Neural progenitor cell (in vitro differentiated cells): Measurements from ENCODE around the gene SATB2.

Source experiments
- EZH2 ChIP-seq: fragments of 200-600 bp; sonication (generic); IDR thresholded peaks from 2 replicates; pipeline ENCODE4 v1.6.1; 2017; ENCODE audit warnings: antibody characterized with exemption, mild to moderate bottlenecking, moderate library complexity
- TF ChIP-seq, protein P1 (sequence below): fragments of 200-600 bp; sonication (generic); IDR thresholded peaks from 2 replicates; pipeline ENCODE4 v1.5.1; 2017; ENCODE audit warnings: antibody characterized with exemption, mild to moderate bottlenecking

DNA sequence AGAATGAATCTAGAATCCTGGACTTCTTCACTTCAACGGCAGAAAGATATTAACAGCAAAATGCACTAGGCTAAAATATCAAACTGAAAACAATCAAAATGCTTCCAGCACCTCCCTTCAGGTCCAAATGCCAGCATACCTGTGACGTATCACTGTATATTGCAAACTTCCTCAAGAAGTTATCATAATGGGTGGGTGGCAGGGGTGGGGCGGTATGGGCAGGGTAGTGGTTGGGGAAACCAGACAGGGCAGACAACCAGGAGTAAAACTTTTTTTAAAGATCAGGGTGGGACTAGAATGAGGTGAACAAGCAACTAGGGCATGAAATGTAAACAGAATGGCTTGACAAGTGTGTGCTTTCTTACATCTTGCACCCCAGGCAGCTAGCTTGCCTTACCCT is 140.9 kb downstream of the SATB2 start:
- TF ChIP-seq EZH2: no peak
- TF ChIP-seq, protein P1, sequence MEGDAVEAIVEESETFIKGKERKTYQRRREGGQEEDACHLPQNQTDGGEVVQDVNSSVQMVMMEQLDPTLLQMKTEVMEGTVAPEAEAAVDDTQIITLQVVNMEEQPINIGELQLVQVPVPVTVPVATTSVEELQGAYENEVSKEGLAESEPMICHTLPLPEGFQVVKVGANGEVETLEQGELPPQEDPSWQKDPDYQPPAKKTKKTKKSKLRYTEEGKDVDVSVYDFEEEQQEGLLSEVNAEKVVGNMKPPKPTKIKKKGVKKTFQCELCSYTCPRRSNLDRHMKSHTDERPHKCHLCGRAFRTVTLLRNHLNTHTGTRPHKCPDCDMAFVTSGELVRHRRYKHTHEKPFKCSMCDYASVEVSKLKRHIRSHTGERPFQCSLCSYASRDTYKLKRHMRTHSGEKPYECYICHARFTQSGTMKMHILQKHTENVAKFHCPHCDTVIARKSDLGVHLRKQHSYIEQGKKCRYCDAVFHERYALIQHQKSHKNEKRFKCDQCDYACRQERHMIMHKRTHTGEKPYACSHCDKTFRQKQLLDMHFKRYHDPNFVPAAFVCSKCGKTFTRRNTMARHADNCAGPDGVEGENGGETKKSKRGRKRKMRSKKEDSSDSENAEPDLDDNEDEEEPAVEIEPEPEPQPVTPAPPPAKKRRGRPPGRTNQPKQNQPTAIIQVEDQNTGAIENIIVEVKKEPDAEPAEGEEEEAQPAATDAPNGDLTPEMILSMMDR: no peak
